Lung microvascular endothelial cell (primary cell): Measurements from ENCODE around the gene CDK5. TPM values are rescaled to one million over a fixed set of nuclear protein-coding genes. Genes with fewer than 3 reads are reported as not detected.

ENCODE experiments used
- total RNA-seq: library from RNA; depleted of rRNA; stranded (reverse); fragments of >200 nt; gene quantifications from 2 replicates; pipeline ENCODE4 v1.2.1, GENCODE V29; 2014

CDK5 gene
- total RNA-seq, 1 donor from 2014 or later: 15.9 TPM

Other genes starting within 250 kb of the CDK5 start
- not detected in 2 replicates for gene AOC1, start 205.4 kb downstream of the CDK5 start, total RNA-seq
- gene KCNH2, start 79.6 kb downstream of the CDK5 start, total RNA-seq: under 0.01 TPM in 1 of 2 replicates, not detected in the other
- gene NOS3, start 66.9 kb downstream of the CDK5 start, total RNA-seq: 25.0 and 30.5 TPM in 2 replicates
- gene ATG9B, start 33.4 kb downstream of the CDK5 start, total RNA-seq: under 0.01 TPM in 1 of 2 replicates, not detected in the other
- 10.2 and 10.3 TPM in 2 replicates for gene ABCB8, start 29.4 kb downstream of the CDK5 start, total RNA-seq
- under 0.01 and 0.40 TPM in 2 replicates for gene ASIC3, start 9.4 kb downstream of the CDK5 start, total RNA-seq
- gene SLC4A2, start 1.7 kb upstream of the CDK5 start, total RNA-seq: 39.4 and 72.8 TPM in 2 replicates
- gene FASTK, start 22.9 kb upstream of the CDK5 start, total RNA-seq: 36.0 and 38.9 TPM in 2 replicates
- 13.1 and 16.9 TPM in 2 replicates for gene TMUB1, start 25.6 kb upstream of the CDK5 start, total RNA-seq
- gene AGAP3, start 28.6 kb upstream of the CDK5 start, total RNA-seq: 35.1 and 62.5 TPM in 2 replicates
- gene GBX1, start 109.8 kb upstream of the CDK5 start, total RNA-seq: not detected in 2 replicates
- gene ASB10, start 129.4 kb upstream of the CDK5 start, total RNA-seq: not detected in 2 replicates
- not detected in 2 replicates for gene H2BK1, start 152.6 kb upstream of the CDK5 start, total RNA-seq
- 37.0 and 39.5 TPM in 2 replicates for gene ABCF2, start 169.3 kb upstream of the CDK5 start, total RNA-seq
- gene CHPF2, start 174.6 kb upstream of the CDK5 start, total RNA-seq: 31.2 and 31.7 TPM in 2 replicates
- gene SMARCD3, start 190.8 kb upstream of the CDK5 start, total RNA-seq: 0.79 and 2.0 TPM in 2 replicates